GM19372 (cell line): ENCODE data around the gene CCDC15.

Experiments used
- ATAC-seq: cut with Tn5 transposase; IDR thresholded peaks from one replicate; pipeline ENCODE4 v1.9.1; 2021; ENCODE audit warnings: mild to moderate bottlenecking, low read depth, moderate library complexity; ENCODE audit not compliant: unreplicated experiment

Gene CCDC15, protein sequence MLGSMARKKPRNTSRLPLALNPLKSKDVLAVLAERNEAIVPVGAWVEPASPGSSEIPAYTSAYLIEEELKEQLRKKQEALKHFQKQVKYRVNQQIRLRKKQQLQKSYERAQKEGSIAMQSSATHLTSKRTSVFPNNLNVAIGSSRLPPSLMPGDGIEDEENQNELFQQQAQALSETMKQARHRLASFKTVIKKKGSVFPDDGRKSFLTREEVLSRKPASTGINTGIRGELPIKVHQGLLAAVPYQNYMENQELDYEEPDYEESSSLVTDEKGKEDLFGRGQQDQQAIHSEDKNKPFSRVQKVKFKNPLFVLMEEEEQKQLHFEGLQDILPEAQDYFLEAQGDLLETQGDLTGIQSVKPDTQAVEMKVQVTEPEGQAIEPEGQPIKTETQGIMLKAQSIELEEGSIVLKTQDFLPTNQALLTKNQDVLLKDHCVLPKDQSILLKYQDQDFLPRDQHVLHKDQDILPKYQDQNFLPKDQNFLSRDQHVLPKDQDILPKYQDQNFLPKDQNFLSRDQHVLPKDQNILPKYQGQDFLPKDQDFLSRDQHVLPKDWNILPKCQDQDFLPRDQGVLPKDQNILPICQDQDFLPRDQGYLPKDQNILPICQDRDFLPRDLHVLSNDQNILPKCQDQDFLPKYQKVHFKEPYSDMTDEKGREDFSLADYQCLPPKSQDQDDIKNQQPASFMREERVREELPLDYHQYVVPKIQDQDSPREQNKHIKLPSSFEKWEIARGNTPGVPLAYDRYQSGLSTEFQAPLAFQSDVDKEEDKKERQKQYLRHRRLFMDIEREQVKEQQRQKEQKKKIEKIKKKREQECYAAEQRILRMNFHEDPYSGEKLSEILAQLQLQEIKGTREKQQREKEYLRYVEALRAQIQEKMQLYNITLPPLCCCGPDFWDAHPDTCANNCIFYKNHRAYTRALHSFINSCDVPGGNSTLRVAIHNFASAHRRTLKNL

DNA sequence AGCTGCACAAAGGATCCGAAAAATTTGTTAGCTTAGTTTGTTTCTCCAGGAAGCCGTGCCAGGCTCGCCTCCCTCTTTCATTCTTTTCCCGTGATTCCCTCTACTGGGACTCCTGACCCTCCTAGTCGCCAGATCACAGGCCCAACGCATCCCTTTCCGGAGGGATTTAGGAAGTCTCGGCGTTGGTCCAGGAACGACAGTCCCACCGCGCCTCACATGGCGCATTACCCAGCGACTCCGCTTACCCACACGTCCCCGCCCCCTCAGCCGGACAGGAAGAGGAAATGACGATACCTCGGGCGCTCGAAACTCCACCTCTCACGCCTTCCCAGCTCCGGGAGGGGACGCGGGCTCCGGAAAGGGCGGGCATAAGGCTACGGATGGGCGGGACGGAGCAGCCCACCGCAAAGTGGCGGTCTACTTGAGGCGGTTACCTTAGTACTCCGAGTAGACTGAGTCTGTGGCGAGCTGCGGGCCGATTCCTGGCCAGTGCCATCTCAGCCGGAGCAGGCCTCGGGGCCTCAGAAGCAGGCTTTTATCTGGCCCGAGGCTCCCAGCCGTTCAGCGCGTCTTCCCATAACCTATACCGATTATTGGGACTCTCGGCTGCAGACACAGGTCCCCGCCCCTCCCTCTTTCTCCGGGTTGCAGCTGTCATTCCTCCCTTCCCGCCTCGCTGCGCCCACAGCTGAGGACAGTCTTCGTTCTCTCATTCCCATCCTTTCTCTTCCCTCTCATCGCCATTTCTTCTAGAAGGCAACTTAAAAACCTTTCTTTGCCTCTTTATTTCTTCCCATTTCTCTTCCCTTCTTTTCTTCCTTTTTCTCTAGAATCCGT, at the start of gene CCDC15:
Gene CCDC15 (plus strand): TSS at position 450 of the 837 bp plus-strand sequence. CDS start 531 bp downstream, outside the sequence.
- ATAC-seq = peak; percentile 99

DNA sequence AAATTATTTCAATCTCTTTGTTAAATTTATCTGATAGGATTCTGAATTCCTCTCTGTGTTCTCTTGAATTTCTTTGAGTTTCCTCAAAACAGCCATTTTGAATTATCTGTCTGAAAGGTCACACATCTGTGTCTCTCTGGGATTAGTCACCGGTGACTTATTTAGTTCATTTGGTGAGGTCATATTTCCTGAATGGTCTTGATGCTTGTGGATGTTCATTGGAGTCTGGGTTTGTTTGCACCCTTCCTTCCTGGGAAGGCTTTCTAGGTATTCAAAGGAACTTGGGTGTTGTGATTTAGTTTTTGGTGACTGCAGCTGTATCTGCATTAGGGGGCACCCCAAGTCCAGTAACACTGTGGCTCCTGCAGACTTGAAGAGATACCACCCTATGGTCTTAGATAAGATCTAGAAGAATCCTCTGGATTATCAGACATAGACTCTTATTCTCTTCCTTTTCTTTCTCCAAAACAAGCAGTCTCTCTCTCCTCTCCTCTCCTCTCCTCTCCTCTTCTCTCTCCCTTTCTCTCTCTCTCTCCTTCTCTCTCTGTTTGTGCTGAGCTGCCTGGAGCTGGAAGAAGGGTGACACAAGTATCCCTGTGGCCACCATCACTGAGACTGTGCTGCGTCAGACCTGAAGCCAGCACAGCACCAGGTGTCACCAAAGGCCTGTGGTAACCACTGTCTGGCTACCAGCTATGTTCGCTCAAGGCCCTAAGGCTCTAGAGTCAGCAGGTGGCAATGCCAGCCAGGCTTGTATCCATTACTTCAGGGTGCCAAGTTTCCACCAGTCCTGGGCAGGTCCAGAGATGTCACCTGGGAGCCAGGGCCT, 38.2 kb upstream of the CCDC15 start:
- ATAC-seq = no peak

DNA sequence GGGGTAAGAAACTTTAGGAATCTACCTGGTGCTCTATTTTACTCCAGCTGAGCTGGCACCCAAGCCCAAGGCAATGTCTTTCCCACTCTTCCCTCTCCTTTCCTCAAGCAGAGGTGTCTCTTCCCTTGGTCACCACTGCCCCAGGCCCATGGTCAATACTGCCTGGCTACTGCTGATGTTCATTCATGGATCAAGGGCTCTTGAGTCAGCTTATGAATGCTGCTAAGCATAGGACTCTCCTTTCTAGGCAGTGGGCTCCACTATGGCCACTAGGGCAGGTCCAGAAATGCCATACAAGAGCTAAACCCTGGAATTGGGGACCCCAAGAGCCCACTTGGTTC, 37.7 kb upstream of the CCDC15 start:
- no peak for ATAC-seq

DNA sequence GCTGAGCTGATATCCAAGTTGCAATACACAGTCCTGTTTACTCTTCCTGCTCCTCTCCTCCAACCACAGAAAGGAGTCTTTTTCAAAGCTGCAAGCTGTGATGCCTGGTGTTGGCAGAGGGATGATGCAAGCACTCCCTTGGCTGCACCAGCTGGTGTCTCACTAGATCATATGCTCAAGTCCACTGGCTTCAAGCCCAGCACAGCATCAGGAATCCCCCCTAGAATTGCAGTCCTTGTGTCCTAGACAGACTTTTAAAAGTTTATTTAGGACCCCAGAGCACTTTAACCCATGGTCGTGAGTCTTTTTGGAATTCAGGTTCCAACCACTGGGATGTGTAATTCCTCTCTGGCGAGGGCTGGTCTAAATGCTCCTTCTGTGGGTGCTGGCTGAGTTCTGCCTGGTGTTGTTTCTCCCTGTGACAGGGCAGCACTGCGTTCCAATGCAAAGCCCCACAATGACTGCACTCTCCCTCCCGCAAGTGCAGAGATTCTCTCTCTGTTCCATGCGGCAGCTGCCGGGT, 36.8 kb upstream of the CCDC15 start:
- ATAC-seq = no peak

DNA sequence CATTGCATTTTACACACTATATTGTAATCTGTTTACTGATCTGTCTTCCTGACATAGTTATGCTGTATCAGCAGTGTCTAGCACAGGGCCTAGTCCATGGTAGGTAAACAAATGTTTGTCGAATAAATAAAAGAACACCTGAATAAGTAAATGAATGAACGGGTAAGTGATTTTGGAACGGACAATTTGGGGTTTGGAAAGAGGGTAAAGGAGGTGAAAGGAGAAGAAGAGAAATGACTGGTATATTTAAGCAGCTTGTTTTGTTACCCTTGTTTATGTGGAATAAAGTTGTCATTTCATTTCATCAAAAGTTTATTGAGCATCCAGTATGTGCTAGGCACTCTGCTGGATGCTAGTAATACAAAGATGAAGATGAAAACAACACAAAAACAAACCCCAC, 35.1 kb upstream of the CCDC15 start, which contains the start of gene HEPN1:
Gene HEPN1 (plus strand): TSS at position 301 of the 400 bp plus-strand sequence.
- ATAC-seq = no peak

DNA sequence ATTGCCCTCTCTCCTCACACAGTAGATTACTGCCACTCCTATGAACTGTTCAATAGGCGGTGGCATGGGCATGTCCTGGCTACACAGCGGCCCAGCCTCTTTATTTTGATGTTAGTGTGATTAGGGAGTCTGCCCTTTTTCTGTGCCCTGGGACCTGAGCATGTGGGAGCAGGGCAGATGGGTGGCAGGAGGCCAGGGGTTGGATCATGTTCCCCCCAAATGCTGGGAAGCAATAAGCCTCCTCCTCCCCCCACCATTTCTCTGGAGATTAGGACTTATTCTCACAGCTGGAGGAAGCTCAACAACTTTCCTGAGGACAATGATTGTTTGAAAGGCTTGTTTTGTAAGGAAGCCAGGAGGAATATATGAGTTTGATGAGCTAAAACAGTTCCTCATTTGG, 34.1 kb upstream of the CCDC15 start:
- ATAC-seq = no peak

DNA sequence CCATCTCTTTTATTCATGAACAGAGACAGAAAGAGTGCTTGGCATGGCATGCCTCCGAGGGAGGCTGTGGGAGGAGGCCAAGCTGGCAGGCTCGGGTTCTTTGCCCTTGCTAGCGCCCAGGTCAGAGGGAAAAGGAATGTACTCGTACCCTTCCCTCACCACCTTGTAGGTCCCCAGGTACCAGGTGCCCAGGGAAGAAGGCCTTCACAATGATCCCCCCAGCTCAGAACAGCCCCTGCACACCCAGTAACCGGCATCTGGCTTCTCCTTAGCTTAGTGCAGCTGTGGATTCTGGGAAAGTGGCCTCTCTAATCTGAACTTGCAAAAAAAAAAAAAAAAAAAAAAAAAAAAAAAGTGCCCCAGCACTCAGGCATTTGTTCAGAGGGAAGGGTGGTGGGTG, 33.6 kb upstream of the CCDC15 start:
- no peak for ATAC-seq

DNA sequence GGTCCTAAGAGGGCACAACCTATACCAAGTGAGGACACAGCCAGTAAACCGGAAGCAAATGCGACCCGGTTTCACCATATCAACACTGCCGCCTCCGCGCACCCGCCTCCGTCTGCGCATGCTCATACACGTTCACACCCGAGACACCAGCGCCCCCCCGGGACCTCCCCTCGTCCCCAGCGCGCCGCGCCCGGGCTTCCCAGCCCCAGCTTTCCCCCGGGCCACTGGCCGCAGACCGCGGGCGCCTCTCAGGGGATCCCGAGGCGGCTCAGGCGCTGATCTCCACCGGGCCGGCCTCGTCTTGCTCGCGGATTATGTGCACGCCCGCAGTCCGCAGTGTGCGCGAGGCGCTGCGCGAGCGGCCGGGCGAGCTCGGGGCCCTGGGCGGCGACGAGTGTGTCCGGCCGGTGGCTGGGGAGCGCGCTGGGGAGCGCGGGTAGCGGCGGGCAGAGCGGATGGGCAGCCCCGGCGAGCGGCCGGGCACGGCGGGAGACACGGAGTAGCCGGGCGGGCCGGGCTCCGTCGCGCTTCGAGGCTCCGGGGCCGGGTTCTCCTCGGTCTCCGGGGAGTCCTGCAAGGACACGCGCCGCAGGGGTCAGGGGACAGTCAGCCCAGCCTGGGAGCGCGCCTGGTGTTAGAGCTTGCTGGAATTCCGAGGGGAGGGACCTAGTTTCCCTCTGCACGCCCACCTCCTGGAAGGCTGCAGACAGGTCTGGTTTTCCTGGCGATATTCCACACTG, 33.0 kb upstream of the CCDC15 start:
- no peak for ATAC-seq

DNA sequence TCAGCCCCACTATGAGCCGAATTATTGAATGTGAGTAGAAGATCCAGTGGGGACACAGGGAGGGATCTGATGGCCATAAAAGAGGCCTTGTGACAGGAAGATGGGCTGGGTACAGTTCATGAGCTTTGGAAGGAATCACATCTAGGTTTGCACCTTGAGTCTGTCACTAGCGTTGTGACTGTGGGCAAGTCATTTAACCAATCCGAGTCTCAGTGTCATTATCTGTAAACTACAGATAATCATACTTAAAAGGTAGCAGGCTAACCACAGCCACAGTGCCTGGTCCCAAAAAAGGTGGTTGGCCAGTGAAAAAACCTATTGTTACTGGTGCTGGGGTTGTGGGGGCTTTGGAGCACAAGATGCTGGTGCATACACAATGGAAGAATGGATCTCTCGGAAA, 31.2 kb upstream of the CCDC15 start:
- ATAC-seq = no peak

DNA sequence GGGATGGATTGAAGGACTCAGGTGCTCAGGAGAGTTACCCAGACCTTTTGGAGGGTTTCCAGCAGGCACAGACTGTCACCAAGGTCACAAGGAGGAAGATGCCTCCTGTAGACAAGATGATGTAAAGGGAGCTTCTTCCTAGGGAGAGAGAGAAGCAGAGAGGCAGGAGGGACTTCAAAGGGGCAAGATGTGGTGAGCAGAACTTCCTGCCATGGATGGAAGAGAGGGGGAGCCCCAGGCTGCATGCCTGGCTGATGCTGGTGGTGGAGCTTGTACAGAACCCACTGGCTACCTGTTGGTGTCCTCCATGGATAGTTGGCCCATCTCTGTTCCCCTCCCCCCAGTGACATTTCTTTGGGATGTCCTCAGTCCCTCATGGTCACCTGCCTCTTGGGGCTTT, 30.7 kb upstream of the CCDC15 start:
- ATAC-seq = no peak

DNA sequence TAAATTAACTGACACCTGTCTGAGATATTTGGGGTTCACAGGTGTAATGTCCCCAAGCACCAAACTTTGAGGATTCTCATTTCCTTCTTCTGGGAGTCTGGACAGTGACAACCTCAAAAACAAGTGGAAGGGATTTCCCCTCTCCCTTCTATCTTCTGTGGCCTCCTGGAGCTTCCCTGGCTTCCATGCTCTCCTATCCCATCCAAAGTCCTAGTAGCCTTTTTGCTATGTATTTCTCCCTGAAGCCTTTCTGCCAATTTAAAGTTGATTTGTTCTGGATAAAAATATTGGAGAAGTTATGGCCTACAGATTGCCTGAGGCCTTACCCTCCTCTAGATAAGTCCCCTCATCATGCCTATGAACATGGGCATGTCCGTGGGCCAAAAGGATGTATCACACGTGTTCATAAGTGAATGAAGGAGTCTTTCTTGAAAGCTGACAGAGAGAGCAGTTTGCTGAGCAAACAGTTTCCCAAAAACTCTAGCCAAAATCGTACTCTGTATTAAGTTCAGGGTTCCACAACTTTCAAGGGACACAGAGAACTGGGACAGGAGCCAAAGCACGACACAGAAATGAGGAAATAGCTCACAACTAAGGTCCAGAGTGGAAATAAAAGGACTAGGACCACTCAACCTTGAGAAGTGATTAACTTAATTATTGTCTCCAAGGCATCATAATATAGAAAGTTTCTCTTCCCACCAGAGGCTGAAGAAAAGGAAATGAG, 24.9 kb upstream of the CCDC15 start:
- ATAC-seq = no peak

DNA sequence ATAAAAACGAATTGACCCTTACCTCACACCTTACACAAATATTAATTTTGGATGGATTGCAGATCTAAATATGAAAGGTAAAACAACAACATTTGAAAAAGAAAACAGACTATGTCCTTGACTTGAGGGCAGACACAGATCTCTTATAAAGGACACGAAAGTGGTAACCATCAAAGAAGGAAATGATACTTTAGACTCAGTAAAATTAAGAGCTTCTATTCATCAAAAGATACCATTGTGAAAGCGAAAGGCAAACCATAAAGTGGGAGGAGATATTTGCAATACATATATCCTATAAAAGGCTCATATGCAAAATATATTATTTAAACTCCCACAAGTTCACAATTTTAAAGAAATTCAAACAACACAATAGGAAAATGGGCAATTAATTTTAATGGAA, 23.2 kb upstream of the CCDC15 start:
- peak; percentile 86 for ATAC-seq

DNA sequence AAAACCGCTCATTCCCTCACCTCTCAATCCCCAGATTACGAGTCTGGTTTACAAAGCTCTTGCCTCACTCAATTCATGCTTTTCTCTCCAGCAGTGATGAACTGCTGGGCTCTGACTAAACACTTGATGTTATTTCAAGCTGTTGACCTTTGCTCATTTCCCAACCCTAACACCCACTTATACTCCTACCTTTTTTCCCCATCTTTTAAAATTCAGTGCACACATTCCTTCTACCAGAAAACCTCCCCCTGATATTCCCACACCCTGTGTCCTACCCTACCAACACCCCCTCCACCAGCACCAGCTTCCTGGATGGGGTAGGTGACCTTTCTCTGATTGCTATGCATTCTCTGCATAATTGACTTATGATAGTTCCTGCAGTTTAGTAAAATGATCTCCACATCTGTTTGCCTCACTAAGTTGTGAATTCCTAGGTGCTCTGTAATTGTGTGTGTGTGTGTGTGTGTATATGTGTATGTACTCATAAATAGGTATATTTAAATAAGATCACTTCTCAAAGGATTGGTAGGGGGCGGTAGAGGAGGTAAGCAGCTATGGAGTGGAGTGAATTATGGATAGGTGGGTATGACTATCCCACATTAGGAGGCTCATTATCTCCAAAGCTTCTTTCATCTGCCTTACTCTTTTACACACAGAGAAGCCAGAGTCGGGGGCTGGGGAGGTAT, 19.0 kb upstream of the CCDC15 start:
- ATAC-seq = no peak

DNA sequence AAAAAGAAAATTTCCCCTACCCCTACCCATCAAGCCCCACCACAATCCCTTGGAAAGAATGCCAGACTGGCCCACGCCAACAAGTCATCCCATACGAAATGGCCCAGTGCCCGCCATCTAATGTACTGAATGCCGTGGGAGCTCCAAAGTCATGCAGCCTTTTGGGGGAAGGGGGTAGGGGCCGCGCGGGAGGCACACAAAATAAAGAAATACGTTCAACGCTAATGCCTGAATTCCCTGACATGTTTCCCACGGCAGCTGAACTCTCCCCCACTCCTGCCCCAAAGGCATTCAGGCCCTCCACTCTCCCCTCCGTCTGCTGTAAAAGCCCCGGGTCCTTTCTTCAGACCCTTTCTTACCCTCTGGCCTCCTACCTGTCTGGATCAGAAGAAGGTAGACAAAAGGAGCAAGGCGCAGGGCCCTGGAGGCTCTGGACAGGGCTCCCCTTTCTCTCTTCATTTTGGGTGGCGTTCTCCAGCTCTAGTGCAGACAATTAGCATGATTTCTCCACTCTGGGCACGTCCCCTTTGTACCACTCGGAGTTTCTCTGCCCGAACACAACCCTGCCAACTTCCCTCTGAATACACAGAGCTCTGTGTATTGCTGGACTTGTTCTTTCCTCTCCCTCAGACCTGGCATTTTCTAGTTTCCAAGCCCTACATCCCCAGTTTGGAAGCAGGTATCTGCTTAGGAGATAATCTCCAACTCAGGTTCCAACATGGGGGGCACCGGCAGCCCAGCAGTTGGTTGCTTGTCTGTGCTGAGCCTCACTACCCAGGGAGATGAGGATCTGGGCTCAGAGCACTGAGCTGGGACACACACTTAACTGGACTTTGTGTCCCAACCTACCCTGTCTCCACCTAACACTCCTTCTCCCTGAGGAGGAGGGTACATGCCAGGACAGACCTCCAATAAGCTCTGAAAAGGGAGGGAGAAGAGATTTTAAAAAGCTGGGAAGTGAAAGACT, 18.2 kb upstream of the CCDC15 start, which contains the start of gene HEPACAM:
Gene HEPACAM (minus strand): TSS at position 500 of the 967 bp plus-strand sequence. CDS start 41 bp downstream, at position 459.
- no peak for ATAC-seq

DNA sequence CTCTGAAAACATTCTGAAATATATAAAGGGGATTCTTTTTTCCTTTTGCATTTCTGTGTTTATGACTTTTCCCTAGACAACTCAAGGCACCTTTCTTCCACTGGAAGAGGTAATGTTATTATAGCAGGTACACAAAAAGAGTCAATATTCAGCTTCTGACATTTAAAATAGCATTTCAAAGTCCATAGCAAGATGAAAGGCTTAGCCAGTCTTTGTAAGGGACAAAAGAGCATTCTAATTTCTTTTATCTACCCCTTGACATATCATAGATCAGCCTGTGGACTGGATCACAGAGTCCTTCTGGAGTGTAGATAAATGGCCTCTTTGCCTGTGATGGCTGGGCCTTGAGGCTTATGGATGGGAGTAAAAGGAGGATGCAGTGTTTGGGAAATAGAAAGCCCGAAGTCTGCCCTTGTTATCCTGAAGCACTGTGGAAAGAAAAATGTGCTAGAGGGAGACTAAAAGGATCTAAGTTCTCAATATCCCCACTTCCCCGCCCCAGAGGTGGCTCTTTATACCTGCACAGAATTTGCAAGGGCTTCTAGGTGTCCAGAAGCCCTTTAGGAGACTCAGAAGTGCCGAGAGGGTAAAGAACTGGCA, 16.6 kb upstream of the CCDC15 start:
- ATAC-seq = no peak

DNA sequence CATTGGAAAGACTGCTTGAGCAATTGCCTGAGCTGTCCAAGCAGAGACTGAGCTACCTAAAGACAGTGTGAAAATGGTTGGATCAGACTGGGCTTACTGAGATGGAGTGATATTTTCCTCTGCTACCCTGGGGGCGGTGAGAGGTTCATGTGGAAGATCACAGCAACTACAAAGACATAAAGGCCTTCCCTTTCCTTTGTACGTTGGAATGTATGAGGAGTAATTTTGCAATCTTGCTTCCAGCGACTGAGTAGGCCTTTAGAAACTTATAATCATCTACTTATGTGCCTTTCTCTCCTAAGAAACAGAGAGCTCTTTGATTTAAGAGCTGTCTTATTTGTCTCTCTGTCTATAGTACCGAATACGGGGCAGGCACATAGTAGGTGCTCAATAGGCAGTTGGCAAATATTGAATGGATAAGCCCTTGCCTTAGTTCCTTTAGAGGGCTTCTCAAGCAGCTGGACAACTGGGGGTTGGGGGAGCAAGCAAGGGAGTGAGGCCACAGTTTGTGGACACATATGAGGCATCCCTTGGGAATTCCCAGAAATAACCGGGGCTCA, 15.7 kb upstream of the CCDC15 start:
- no peak for ATAC-seq
